HepG2 (cell line): ENCODE data around the gene EPB41L2. TPM values are rescaled to one million over a fixed set of nuclear protein-coding genes. Genes with fewer than 3 reads are reported as not detected.

Source experiments
- BATF2 ChIP-seq: sonication (generic); formaldehyde crosslinking; IDR thresholded peaks from 2 replicates; pipeline ENCODE4 v1.8.0; 2022; ENCODE audit warnings: mild to moderate bottlenecking, missing genetic modification reagents, moderate library complexity
- CTCF ChIP-seq: sonication (generic); formaldehyde crosslinking; IDR thresholded peaks from 2 replicates; pipeline ENCODE4 v1.5.0; 2020; ENCODE audit warnings: mild to moderate bottlenecking, missing genetic modification reagents, moderate library complexity
- GLI4 ChIP-seq: sonication (generic); formaldehyde crosslinking; IDR thresholded peaks from 2 replicates; pipeline ENCODE4 v1.5.1; 2020; ENCODE audit warnings: missing genetic modification reagents, mild to moderate bottlenecking, moderate library complexity, borderline replicate concordance
- GMEB1 ChIP-seq: sonication (generic); formaldehyde crosslinking; IDR thresholded peaks from 2 replicates; pipeline ENCODE4 v1.5.1; 2020; ENCODE audit warnings: missing genetic modification reagents, mild to moderate bottlenecking, borderline replicate concordance
- HDAC6 ChIP-seq: fragments of 200-600 bp; sonication (generic); IDR thresholded peaks from 2 replicates; pipeline ENCODE4 v1.7.0; 2017; ENCODE audit warnings: mild to moderate bottlenecking, antibody characterized with exemption, low read length, low read depth
- HMGA1 ChIP-seq: sonication (generic); formaldehyde crosslinking; conservative IDR thresholded peaks from 2 replicates; pipeline ENCODE4 v1.4.0; 2020; ENCODE audit warnings: missing genetic modification reagents
- IRF9 ChIP-seq: sonication (generic); formaldehyde crosslinking; IDR thresholded peaks from 2 replicates; pipeline ENCODE4 v1.8.0; 2022; ENCODE audit warnings: missing genetic modification reagents, mild to moderate bottlenecking, borderline replicate concordance
- JDP2 ChIP-seq: sonication (generic); formaldehyde crosslinking; IDR thresholded peaks from 2 replicates; pipeline ENCODE4 v1.8.1; 2022; ENCODE audit warnings: missing genetic modification reagents, borderline replicate concordance
- KMT2A ChIP-seq: sonication (generic); formaldehyde crosslinking; IDR thresholded peaks from 2 replicates; pipeline ENCODE4 v1.4.0; 2020; ENCODE audit warnings: missing genetic modification reagents
- MATR3 ChIP-seq: sonication (generic); formaldehyde crosslinking; IDR thresholded peaks from 2 replicates; pipeline ENCODE4 v1.4.0; 2020; ENCODE audit warnings: missing genetic modification reagents
- MED8 ChIP-seq: sonication (generic); formaldehyde crosslinking; IDR thresholded peaks from 2 replicates; pipeline ENCODE4 v1.8.1; 2023; ENCODE audit warnings: mild to moderate bottlenecking, missing genetic modification reagents; ENCODE audit not compliant: insufficient replicate concordance
- PCBP2 ChIP-seq: fragments of 200-400 bp; formaldehyde crosslinking; optimal IDR thresholded peaks from 2 replicates; pipeline ENCODE3; 2018; ENCODE audit warnings: low read length, low read depth; ENCODE audit not compliant: poor library complexity, severe bottlenecking
- PTBP1 ChIP-seq: fragments of 200-400 bp; formaldehyde crosslinking; IDR thresholded peaks from 2 replicates; pipeline ENCODE4 v1.6.1; 2018; ENCODE audit warnings: low read length, low read depth; ENCODE audit not compliant: poor library complexity, severe bottlenecking
- SP5 ChIP-seq: IDR thresholded peaks from 2 replicates; pipeline ENCODE4 v1.6.1; 2016; ENCODE audit warnings: low read depth, borderline replicate concordance
- YY1 ChIP-seq: IDR thresholded peaks from 2 replicates; pipeline ENCODE4 v1.6.1; 2011; ENCODE audit warnings: low read length, low read depth, moderate library complexity, mild to moderate bottlenecking; ENCODE audit not compliant: insufficient read depth, insufficient replicate concordance
- ZBTB8A ChIP-seq: sonication (generic); formaldehyde crosslinking; IDR thresholded peaks from 2 replicates; pipeline ENCODE4 v1.4.0; 2020; ENCODE audit warnings: mild to moderate bottlenecking, low read depth, missing genetic modification reagents, borderline replicate concordance
- ZNF12 ChIP-seq: sonication (generic); formaldehyde crosslinking; IDR thresholded peaks from 2 replicates; pipeline ENCODE4 v1.5.0; 2020; ENCODE audit warnings: missing genetic modification reagents
- ZNF275 ChIP-seq: sonication (generic); formaldehyde crosslinking; IDR thresholded peaks from 2 replicates; pipeline ENCODE4 v1.8.0; 2022; ENCODE audit warnings: missing genetic modification reagents, mild to moderate bottlenecking, inconsistent platforms, borderline replicate concordance
- ZNF691 ChIP-seq: sonication (generic); formaldehyde crosslinking; IDR thresholded peaks from 2 replicates; pipeline ENCODE4 v1.4.0; 2020; ENCODE audit warnings: missing genetic modification reagents, low read depth, mild to moderate bottlenecking, borderline replicate concordance
- ZNF790 ChIP-seq: sonication (generic); formaldehyde crosslinking; IDR thresholded peaks from 2 replicates; pipeline ENCODE4 v1.8.0; 2022; ENCODE audit warnings: missing genetic modification reagents, mild to moderate bottlenecking, borderline replicate concordance
- ZSCAN29 ChIP-seq: sonication (generic); formaldehyde crosslinking; conservative IDR thresholded peaks from 2 replicates; pipeline ENCODE4 v1.4.0; 2020; ENCODE audit warnings: mild to moderate bottlenecking, missing genetic modification reagents
- polyA plus RNA-seq, 8 experiments: library from polyadenylated mRNA; depleted of rRNA in 3 of 8; stranded (reverse) in 7 of 8; unstranded in 1 of 8; fragments of >200 nt; fragmentation: Illumina TruSeq in 4 of 8; extraction: Trizol in 4 of 8; gene quantifications; 2 replicates each; pipeline versions ENCODE4 v1.2.1 to v1.2.3, GENCODE V29; 2011 to 2016; ENCODE audit warnings: low read depth in 4 of 8, missing spikeins in 1 of 8, mixed read lengths in 1 of 8; ENCODE audit not compliant: insufficient read depth in 1 of 8
- total RNA-seq, 5 experiments: library from RNA; depleted of rRNA; stranded (reverse); fragments of >200 nt; fragmentation: Illumina TruSeq; extraction: Trizol; gene quantifications; 2 replicates each; pipeline ENCODE4 v1.2.3, GENCODE V29; 2016; ENCODE audit warnings: low read depth in 1 of 5

The EPB41L2 gene
- total and polyA plus RNA-seq, 2 of the 13 experiments (the other 11 are each of a cell fraction or from before 2014, with no cell fraction given), result 41.7 to 56.4 TPM

- no peak; the same call in 1 of the 2 replicates for TF ChIP-seq ZNF790 (CRISPR knock-in tag)
- TF ChIP-seq IRF9 (CRISPR knock-in tag), result no peak
- TF ChIP-seq YY1, result peak; percentile 53
- no peak for TF ChIP-seq ZNF691 (CRISPR knock-in tag)
- TF ChIP-seq HDAC6, result no peak
- TF ChIP-seq ZBTB8A (CRISPR knock-in tag), result peak; percentile 41; the same call in 1 of the 2 replicates
- TF ChIP-seq HMGA1 (CRISPR knock-in tag), result no peak
- TF ChIP-seq CTCF, result no peak
- no peak for TF ChIP-seq PTBP1
- peak; percentile 49; the same call in 1 of the 2 replicates for TF ChIP-seq ZSCAN29 (CRISPR knock-in tag)
- no peak for TF ChIP-seq JDP2 (CRISPR knock-in tag)
- no peak for TF ChIP-seq MATR3 (CRISPR knock-in tag)
- TF ChIP-seq MED8 (CRISPR knock-in tag), result peak; percentile 56
- TF ChIP-seq GLI4 (CRISPR knock-in tag), result no peak
- TF ChIP-seq BATF2 (CRISPR knock-in tag), result no peak
- 0 out of 2 replicates have a peak, but pooled peaks have one; percentile 16 for TF ChIP-seq ZNF275 (CRISPR knock-in tag)
- TF ChIP-seq SP5 (CRISPR knock-in tag), result peak; percentile 57; the same call in 1 of the 2 replicates
- TF ChIP-seq KMT2A (CRISPR knock-in tag), result peak; percentile 85
- TF ChIP-seq ZNF12, result peak; percentile 14; the same call in 1 of the 2 replicates
- TF ChIP-seq PCBP2, result no peak
- peak; percentile 54; the same call in 1 of the 2 replicates for TF ChIP-seq GMEB1 (CRISPR knock-in tag)
Measured at GRCh38 chr6:131063028-131063763, at the start of gene EPB41L2 (continued).
